ENCODE measurements around the gene ZNF830. TPM values are rescaled to one million over a fixed set of nuclear protein-coding genes. Genes with fewer than 3 reads are reported as not detected.
"Not testable (repeated sequence)": the region's sequence is repeated elsewhere in the genome, so short reads cannot be mapped to it uniquely, and the experiment has no call there.

Gene ZNF830, protein sequence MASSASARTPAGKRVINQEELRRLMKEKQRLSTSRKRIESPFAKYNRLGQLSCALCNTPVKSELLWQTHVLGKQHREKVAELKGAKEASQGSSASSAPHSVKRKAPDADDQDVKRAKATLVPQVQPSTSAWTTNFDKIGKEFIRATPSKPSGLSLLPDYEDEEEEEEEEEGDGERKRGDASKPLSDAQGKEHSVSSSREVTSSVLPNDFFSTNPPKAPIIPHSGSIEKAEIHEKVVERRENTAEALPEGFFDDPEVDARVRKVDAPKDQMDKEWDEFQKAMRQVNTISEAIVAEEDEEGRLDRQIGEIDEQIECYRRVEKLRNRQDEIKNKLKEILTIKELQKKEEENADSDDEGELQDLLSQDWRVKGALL
- 10 to 100 TPM; 21.1 to 23.9 TPM for total RNA-seq

DNA sequence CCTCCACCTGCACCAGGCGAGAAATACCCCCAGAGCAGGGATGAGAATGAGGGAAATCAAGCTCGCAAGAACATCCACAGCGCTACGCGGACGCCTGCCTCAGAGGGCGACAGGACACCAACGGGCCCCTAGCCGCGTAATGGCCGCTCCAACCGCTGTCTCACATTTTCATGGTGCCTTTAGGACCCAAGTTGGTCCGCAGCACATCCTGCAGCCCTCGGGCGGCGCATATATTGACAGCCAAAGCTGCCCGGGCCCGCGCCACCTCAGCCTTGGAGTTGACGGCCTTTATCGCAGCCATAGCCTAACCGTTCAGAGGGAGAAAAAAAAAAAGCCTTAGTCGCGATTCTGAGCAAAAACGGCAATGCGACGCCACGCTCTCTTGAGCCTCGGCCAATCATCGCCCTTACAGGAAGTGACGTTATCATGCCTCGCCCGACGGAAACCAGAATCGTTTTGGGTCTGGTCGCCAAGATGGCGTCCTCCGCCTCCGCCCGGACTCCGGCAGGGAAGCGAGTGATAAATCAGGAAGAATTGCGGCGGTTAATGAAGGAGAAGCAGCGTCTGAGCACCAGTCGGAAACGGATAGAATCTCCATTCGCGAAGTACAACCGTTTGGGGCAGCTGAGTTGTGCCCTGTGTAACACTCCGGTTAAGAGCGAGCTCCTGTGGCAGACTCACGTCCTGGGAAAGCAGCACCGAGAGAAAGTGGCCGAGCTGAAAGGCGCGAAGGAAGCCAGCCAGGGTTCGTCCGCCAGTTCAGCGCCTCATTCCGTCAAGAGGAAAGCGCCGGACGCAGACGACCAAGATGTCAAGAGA lies at the start of gene ZNF830, which contains the start of gene CCT6B:
Gene ZNF830 (plus strand): TSS at position 448 of the 819 bp plus-strand sequence. CDS start 27 bp downstream, at position 475.
Gene CCT6B (minus strand): TSS at position 368 of the 819 bp plus-strand sequence. CDS start 67 bp downstream, at position 301.
- POLR2A ChIA-PET: interaction anchor here (0.8 to 1.4 kb wide), 3 partner anchors 18 to 128 kb away, joined by 3 read pairs; no protein-coding TSS in a partner anchor
- CTCF ChIA-PET: interaction anchor here (1.7 kb wide), 1 partner anchor 158 kb away, joined by 6 read pairs; the partner anchor contains the start of gene RAD51D

DNA sequence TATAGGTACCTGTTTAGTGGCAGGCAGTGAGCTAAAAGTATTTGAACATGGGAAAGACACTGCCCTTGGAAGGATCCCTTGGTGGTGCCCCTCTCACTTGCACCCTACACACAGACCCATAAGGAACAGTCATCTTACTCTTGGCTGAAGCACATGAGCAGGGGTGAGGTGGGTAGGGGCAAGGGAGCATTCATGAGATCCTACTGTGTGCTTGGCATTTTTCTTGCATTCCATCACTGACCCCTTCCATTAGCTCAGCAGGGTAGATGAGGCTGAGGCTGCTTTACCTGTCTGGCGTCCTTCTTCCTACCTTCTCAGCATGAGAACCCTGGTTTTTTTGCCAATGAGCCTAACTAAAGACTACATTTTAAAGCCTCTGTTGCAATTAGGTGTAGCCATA lies 48.3 kb upstream of the ZNF830 start:
- CTCF ChIA-PET: no interaction called here
- POLR2A ChIA-PET: no interaction called here

DNA sequence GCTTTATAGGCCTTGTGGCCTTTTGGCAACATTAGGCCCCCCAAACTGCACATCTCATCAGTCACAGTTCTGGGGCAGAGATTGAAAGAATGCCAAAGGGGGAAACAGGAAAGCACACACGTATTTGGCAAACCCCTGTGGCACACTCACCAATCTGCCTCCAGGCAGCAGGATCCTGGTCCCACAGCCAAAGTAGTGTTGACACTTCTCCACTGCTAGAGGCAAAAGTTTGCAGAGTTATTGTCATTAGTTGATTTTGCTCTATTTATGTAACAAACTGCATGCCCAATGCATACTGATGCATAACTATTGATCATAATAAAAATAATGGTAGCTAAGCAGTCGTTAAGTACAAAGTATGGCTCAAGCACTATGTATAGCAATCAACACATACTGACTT lies 45.2 kb upstream of the ZNF830 start:
- CTCF ChIA-PET: no interaction called here
- POLR2A ChIA-PET: no interaction called here

DNA sequence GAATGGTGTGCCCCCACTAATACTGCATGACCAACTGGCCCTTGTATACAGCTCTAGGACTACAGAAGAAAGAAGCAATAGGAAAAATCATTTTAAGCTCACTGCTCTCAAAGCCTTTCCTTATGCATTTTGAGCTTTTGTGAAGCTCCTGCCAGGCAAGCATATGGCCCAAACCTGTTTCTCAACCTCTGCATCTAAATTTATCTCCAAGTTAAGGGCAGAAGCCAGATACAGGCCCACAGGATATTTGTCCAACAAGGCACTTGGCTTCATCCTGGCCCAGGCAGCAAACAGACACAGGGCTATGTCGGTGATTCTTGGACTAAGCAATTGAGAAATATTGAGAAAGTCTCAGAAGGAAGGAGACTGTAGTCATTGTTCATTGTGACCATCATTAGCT lies 44.0 kb upstream of the ZNF830 start:
- ChIA-PET CTCF (no interaction called here), POLR2A (no interaction called here)

DNA sequence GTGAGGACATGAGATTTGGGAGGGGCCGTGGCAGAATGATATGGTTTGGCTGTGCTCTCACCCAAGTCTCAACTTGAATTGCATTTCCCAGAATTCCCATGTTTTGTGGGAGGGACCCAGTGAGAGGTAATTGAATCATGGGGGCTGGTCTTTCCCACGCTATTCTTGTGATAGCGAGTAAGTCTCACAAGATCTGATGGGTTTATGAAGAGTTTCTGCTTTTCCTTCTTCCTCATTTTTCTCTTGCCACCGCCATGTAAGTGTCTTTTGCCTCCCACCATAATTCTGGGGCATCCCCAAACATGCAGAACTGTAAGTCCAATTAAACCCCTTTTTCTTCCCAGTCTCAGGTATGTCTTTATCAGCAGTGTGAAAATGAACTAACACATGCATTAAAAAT lies 40.7 kb upstream of the ZNF830 start:
- ChIA-PET POLR2A (no interaction called here), CTCF (no interaction called here)

DNA sequence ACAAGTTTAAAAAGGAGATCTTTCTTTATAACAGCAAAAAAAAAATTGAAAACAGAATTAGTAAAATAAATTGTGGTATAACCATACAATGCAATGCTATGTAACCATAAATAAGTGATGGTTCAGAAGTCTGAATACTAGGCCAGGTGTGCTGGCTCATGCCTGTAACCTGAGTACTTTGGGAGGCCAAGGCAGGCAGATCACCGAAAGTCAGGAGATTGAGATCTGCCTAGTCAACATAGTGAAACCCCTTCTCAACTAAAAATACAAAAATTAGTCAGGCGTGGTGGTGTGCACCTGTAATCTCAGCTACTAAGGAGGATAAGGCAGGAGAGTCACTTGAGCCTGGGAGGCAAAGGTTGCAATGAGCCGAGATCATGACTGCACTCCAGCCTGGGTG lies 34.7 kb upstream of the ZNF830 start:
- ChIA-PET POLR2A (no interaction called here), CTCF (no interaction called here)

DNA sequence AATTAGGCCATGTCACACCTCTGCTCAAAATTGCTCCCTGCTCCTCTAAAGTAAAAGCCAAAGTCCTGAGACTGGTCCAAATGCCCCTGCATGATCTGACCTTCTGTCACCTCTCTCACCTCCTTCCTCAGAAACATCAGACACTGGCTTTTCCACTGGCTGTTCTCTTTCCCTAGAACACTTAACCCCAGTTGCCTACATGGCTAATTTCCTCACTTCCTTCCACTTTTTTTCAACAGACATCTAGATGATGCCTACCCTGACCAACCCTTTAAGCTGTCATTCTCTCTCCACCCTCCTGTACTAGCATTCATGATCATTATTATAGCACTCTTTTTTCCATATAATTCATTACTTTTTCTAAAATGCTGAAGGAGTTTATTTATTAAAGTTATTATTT lies 31.1 kb upstream of the ZNF830 start:
- ChIA-PET POLR2A (no interaction called here), CTCF (interaction anchor here (0.8 kb wide), 1 partner anchor 58 kb away, joined by 3 read pairs; no protein-coding TSS in a partner anchor)

DNA sequence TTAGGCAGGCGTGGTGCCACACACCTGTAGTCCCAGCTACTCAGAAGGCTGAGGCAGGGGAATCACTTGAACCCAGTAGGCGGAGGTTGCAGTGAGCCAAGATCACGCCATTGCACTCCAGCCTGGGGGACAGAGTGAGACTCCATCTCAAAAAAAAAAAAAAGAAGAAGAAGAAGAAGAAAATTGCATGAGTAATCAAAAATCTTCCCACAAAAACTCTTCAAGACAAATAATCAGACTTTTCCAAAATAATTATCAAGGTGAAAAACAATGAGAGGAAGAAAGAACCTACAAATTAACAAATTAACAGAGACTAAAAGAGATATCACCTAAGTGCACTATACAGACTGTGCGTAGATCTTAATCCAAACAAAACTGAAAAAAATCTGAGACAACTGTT lies 10.6 kb upstream of the ZNF830 start:
- CTCF ChIA-PET, POLR2A ChIA-PET: not testable (repeated sequence)

DNA sequence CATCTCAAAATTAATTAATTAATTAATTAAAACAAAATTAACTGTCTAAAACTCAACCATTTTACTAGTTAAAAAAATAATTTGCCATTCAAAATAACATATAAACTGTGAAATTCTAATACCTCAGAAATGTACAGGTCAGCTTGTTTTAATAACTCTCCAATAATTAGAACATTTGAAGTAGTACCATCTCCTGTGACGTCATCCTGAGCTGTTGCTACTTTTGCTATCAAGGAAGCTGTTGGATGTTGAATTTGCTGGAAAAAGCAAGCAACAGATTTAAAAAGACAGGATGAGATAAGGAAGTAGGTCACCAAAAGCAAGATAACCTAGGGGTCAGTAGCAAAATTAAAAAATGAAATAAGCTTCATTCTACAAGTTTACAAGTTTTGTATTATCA lies 2.9 kb upstream of the ZNF830 start:
- CTCF ChIA-PET: interaction anchor here (0.9 kb wide), 1 partner anchor 161 kb away, joined by 3 read pairs; the partner anchor contains the start of gene RAD51D
- POLR2A ChIA-PET: no interaction called here

DNA sequence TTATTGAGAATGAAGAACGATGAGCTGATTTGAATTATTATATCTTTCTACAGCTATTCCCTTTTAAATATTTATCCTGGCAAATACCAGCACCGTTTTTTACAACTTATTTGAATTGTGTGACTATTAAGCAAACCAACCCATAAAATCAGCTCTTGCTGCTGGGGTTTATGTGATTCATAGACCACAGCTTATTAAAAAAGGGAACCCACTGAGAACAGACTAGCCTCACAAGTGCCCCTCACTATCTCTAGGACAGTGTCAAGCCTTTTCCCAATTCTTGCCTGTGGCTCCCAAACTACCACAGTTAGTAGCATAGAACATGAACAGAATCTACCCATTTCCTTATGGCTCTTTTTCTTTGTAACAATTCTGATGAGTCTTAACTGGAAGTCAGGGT lies 12.8 kb downstream of the ZNF830 start:
- ChIA-PET CTCF (interaction anchor here (0.7 kb wide), 1 partner anchor 822 kb away, joined by 3 read pairs; no protein-coding TSS in a partner anchor), POLR2A (no interaction called here)

DNA sequence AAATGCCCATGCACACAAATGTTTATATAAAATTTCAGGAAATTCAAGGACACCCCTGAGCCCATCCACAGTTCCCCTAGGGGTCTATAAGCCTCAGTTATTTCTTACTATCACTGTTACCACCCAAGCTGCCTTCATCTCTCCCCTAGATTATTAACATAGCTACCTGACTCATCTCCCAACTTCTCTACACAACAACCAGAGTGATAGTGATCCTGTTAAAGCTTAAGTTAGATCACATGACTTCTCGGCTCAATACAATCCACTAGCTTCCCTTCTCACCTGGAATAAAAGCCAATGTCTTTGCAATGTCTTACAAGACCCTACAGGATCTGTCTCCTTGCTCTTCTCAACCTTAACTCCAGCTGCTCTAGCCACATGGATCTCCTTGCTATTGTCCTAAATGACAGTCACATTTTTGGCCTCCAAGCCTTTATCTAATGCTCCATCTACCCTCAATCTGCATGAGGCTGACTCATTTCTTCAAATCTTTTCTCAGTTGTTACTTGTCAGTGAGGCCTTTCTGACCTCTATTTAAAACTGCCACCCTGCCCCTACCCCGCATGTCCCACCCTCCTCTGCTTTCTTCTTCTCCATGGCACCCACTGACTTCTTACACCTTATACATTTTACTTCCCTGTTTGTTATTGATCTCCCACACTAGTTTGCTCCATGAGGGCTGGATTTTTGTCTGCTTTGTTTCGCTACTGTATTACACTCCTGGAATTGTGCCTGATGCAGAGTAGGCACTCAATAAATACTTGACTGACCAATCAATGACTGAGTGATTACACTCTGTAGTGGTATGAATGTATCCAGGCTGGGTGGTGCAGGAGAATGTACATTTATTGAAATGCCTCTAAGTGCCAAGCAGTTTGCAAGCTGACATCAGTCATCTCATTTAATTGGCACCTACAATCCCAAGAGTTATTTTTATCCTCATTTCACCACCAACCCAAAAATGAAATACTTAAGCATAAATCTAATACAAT lies 13.8 kb downstream of the ZNF830 start:
- ChIA-PET POLR2A (no interaction called here), CTCF (interaction anchor here (0.7 to 1.0 kb wide), 2 partner anchors 145 to 821 kb away, joined by 3 read pairs; partner anchors contain the start of gene RAD51D)

DNA sequence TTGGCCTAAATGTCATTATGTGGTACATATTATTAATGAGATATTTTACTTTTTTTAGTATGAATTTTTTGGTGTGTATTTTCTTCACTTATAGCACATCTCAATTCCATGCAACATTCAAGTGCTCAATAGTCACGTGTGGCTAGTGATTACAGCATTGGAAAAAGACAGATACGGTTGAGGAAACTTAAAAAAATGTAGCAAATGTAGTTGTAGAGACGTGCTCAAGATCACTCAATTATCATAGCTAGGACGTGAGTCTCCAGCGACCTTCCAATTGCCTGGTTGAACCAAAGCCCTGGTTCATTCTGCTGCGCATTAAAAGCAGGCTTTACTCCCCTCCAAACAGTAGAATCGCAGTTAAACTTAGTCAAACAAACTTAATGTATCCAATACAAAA lies 17.8 kb downstream of the ZNF830 start:
- ChIA-PET POLR2A (interaction anchor here (1.0 kb wide), 1 partner anchor 18 kb away, joined by 3 read pairs; the partner anchor contains the start of genes CCT6B and ZNF830), CTCF (interaction anchor here (0.7 to 0.8 kb wide), 2 partner anchors 23 to 47 kb away, joined by 3 to 4 read pairs; no protein-coding TSS in a partner anchor)

DNA sequence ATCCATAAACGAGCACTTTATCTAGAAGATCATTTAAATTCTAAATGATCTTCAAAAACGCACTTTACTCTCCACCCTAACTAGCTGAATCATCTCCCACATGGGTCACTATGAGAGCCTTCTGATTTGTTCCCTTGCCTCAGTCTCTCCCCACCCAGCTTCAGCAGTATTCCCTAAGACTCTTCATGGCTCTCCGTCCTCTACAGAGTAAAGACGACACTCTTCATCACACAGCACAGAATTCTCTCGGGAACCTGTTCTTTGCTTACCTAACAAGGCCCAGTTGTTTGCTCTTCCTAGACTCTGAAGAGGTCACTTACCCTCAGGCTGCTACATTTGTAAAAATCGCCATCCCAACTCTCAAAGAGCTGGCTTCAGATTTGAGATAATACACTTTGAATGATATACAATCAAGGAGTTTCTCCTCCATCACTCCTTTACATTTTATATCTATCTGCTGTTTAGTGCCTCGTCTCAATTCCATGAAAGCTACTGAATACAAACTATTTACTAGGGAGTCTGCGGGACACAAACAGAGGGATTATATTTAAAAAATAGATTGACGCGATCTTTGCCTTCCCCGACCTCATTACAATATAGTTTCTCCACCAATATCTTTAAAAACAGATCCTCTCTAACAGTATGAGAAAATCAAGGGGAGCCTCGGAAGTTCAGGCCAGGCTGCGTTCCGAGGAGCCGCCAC lies 18.5 kb downstream of the ZNF830 start:
- ChIA-PET POLR2A (interaction anchor here (0.6 to 1.3 kb wide), 3 partner anchors 18 to 165 kb away, joined by 3 read pairs; partner anchors contain the start of genes CCT6B and ZNF830), CTCF (interaction anchor here (2.1 to 2.2 kb wide), 2 partner anchors 11 to 140 kb away, joined by 4 to 7 read pairs; partner anchors contain the start of gene RAD51D)

DNA sequence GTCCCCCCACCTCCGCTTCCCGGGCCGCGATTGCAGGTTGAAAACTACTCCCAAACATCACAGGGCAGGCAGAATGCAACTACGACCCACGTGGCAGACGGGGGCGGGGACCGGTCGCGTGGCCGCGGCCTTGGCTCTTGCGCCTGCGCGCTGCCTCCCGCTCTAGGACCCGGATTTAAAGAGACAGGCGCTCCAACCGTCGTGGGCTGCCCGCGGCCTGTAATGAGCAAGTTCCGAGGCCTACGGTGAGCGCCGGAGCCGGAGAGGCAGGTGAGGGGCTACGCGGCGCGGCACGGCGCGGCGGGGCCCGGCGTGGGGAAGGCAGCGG lies 19.0 kb downstream of the ZNF830 start, which contains the start of gene LIG3:
Gene LIG3 (plus strand): TSS at position 160 of the 328 bp plus-strand sequence. CDS start 2,494 bp downstream, outside the sequence.
- POLR2A ChIA-PET: interaction anchor here (0.6 to 1.3 kb wide), 2 partner anchors 109 to 165 kb away, joined by 3 read pairs; no protein-coding TSS in a partner anchor
- CTCF ChIA-PET: interaction anchor here (1.2 to 2.2 kb wide), 3 partner anchors 11 to 139 kb away, joined by 3 to 7 read pairs (median 4); partner anchors contain the start of gene RAD51D

DNA sequence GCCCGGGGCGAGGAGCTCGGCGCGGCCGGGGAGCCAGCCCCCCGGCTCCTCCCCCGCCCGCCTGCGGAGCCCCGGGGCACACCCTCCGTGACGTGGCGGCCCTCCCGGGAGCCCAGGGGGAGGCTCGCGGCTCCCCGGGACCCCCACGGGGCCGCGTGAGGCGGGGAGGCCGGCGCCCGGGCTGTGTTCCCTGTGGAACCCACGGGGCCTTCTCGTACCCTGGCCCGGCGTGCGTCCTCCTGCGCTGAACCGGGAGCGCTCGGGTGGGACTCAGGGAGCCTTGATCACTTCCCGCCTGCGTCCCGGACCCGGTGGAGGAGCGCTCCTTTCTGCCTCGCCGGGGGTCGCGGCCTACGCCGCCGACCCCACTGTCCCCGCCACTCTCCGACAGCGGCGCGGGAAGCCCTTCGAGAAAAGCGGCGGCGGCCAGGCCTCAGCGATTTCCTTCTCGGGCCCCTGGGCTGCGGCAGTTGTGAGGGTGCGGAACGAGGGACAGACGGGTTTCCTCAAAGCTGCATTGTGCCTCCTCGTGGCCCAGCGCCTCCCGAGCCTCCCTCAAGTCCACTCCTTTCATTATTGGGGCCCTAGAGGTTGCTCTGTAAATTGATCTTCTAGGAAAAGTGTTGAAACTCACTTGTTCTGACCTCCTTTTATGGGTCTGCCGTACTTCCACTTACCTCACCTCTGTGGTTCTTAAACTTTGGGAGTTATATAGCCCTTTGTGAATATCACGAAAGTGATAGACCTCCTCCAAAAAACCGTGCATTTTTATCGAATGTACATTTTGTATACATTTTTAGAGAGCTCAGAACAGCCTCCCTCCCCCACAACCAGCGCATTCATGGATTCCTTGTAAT lies 19.6 kb downstream of the ZNF830 start:
- CTCF ChIA-PET: interaction anchor here (1.1 to 3.2 kb wide), 6 partner anchors 10 to 139 kb away, joined by 3 to 12 read pairs (median 4); partner anchors contain the start of gene RAD51D
- POLR2A ChIA-PET: interaction anchor here (0.6 to 1.3 kb wide), 4 partner anchors 109 to 164 kb away, joined by 3 read pairs; no protein-coding TSS in a partner anchor

DNA sequence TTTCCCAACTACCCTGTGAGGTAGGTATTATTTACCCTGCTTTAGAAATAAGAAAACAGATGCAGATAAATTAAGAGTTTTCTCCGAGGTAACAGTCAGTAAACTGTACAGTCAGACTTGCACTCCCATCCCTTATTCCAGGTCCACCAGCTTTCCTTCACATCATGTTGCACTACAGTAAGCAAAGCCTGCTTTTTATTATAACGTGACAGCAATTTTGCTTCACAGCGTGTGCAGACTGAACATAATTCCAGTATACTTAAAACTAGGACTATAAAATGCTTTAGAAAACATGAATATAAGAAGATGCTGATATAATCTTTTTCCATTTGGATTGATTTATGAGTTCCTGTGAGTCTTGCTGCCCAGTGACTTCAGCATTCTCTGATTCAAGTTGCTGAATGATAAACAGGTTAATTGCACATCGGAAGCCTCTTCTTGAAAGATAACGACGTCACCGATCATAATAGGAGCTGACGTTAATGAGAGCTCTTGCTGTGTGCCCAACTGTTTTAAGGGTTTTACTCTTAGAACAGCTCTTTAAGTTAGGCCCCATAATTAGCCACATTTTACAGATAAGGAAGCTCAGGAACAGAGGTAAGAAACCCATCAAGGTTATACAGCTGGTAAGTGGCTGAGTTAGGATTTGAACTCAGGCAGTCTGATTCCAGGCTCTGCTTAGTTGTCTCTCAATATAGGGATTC lies 20.4 kb downstream of the ZNF830 start:
- ChIA-PET CTCF (interaction anchor here (1.1 to 3.2 kb wide), 6 partner anchors 9 to 138 kb away, joined by 3 to 12 read pairs (median 4); partner anchors contain the start of gene RAD51D), POLR2A (interaction anchor here (0.6 to 1.0 kb wide), 3 partner anchors 17 to 137 kb away, joined by 3 read pairs; no protein-coding TSS in a partner anchor)
